ENCODE data around the gene TREX2.
"Not testable (repeated sequence)": the region's sequence is repeated elsewhere in the genome, so short reads cannot be mapped to it uniquely, and the experiment has no call there.

TREX2 gene

GRCh38 chrX:153406011-153406410 lies 39.8 kb downstream of the TREX2 start:
- DNase-seq = no peak

GRCh38 chrX:153405426-153405825 lies 40.4 kb downstream of the TREX2 start:
- no peak for DNase-seq

DNA sequence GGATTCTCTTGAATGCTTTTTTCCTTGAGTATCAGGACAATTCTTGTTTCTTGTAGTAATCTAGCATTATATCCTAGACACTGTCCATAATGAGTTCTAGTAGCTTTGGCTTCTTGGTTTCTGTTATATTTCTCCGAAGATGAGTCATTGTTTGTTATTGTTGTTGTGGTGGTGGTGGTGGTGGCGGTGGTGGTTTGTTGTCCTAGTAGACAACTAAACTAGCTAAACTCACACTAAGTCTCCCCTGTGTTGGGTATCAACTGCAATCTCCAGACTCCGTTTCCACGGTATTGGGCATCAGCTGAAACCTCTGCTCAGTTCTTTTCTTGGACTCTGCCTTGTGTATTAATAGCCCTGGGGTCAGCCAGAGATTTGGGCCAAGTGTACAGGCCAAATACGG lies 41.5 kb downstream of the TREX2 start:
- DNase-seq = not testable (repeated sequence)

GRCh38 chrX:153401133-153401764 lies 44.6 kb downstream of the TREX2 start, which contains the start of gene PNMA6E:
TSS of gene PNMA6E (minus strand) at chrX:153401350. CDS start at chrX:153398849, 2,501 bp downstream.
- no peak for DNase-seq

GRCh38 chrX:153400146-153401132 lies 45.4 kb downstream of the TREX2 start:
- peak; percentile 76 for DNase-seq

DNA sequence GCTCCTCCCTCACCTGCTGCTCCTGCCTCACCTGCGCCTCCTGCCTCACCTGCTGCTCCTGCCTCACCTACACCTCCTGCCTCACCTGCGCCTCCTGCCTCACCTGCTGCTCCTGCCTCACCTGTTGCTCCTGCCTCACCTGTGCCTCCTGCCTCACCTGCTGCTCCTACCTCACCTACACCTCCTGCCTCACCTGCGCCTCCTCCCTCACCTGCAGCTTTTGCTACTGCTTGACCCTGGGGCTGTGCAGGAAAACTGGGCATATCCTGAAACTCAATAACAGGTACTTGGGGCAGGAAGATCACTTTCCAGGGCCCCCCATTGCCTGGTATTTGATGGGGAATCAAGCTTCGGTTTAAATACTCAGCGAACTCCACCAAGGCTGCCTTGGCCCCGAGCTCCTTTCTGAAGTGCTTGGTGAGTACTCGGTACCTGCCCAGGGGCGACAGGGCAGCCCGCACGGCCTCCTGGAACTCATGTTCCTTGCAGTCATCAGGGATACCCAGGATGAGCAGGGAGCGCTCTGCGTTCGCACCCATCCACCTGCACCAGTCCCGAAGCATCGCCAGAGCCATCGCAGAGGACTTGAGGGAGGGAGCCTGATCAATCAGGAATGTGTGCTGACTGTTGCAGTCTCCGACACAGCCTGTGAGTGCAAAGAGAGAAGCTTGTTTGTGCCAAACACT lies 47.4 kb downstream of the TREX2 start:
- no peak for DNase-seq

GRCh38 chrX:153397256-153397960 lies 48.4 kb downstream of the TREX2 start:
- no peak for DNase-seq

- DNase-seq = no peak
These were observed 49.3 kb downstream of the TREX2 start for GRCh38 chrX:153396320-153397195.

GRCh38 chrX:153395613-153396319 lies 50.1 kb downstream of the TREX2 start:
- no peak for DNase-seq

DNA sequence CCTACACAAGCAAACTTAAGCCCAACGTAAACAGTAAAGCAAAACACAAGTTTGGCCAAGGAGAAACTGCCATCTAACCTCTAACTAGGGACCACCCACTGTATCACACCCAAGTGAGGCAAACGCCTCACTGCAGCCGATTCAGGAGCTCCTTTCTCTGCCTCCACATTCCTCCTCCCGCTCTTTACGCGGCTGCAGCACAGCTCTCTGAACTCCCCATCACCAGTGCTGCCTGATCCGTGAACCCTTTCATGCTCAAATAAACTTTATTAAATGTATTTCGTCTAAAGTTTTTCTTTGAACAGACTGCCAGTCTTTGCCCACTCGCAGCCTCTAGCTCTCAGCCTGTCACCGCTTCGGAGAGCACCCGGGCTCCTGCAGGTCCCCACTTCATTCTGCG lies 51.2 kb downstream of the TREX2 start:
- no peak for DNase-seq
